ENCODE measurements around the gene NLGN4Y.

Gene NLGN4Y

GRCh38 chrY:14822201-14822600 lies 297.9 kb downstream of the NLGN4Y start:
- Histone ChIP-seq H3K4me2 (ENCODE audit: low read depth, low read length, poor library complexity, severe bottlenecking) (no peak overlapping the region), H3K9me2 (replicated peaks; ENCODE audit: insufficient read depth, low read length) (no peaks in the 10 kb centered on the region), H3K9ac (ENCODE audit: low read length) (no peak overlapping the region), H4K20me1 (ENCODE audit: low read depth, low read length) (no peaks in the 10 kb centered on the region), H3K36me3 (ENCODE audit: low read length) (no peaks in the 10 kb centered on the region), H3F3A (ENCODE audit: insufficient read depth) (no peaks in the 10 kb centered on the region), H3K4me3 (ENCODE audit: insufficient read depth, low read length, poor library complexity, severe bottlenecking) (no peak overlapping the region), H3K9me3 (ENCODE audit: insufficient read depth, low read length) (no peaks in the 10 kb centered on the region), H3K27me3 (ENCODE audit: low read length) (no peaks in the 10 kb centered on the region), H2AFZ (ENCODE audit: low read depth, low read length, severe bottlenecking) (no peak overlapping the region), H3K27ac (ENCODE audit: low read depth, low read length) (no peak overlapping the region), H3K79me2 (ENCODE audit: insufficient read depth, low read length) (no peaks in the 10 kb centered on the region)
- no peak for TF ChIP-seq EZH2phosphoT487 (conservative IDR thresholded peaks at IDR 0.05; ENCODE audit: low read length)
- no peak for TF ChIP-seq CTCF (IDR thresholded peaks at IDR 0.05; ENCODE audit: insufficient read depth, low read length, poor library complexity, severe bottlenecking)

DNA sequence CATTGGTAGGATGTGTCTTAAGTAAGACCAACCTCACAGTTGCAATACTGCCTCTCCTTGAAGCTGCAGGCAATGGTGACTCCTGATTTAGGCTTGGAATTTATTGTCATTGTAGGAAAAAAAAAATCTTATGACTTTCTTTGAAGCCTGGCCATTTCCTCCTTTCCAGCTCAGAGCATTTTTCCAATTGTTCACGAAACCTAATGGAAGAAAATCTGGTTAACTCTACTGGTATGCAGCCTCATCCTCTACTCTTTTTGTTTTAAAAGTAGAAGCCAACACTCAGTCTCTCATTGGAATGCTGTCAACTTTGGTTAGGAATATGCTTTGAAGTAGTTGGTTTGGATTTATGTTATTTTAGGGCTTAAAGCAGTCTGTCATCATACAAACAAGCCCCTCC lies 298.6 kb downstream of the NLGN4Y start:
- no peaks in the 10 kb centered on the region for H3K9me2 ChIP-seq (replicated peaks; ENCODE audit: insufficient read depth, low read length)
- H3K9ac ChIP-seq (ENCODE audit: low read length), result no peak overlapping the region
- no peaks in the 10 kb centered on the region for H3K36me3 ChIP-seq (ENCODE audit: low read length)
- H3K4me3 ChIP-seq (ENCODE audit: insufficient read depth, low read length, poor library complexity, severe bottlenecking), result no peak overlapping the region
- no peaks in the 10 kb centered on the region for H3K27me3 ChIP-seq (ENCODE audit: low read length)
- no peaks in the 10 kb centered on the region for H3F3A ChIP-seq (ENCODE audit: insufficient read depth)
- no peaks in the 10 kb centered on the region for H3K79me2 ChIP-seq (ENCODE audit: insufficient read depth, low read length)
- H2AFZ ChIP-seq (ENCODE audit: low read depth, low read length, severe bottlenecking), result no peak overlapping the region
- H3K4me2 ChIP-seq (ENCODE audit: low read depth, low read length, poor library complexity, severe bottlenecking), result no peak overlapping the region
- H4K20me1 ChIP-seq (ENCODE audit: low read depth, low read length), result no peaks in the 10 kb centered on the region
- no peak for TF ChIP-seq CTCF (IDR thresholded peaks at IDR 0.05; ENCODE audit: insufficient read depth, low read length, poor library complexity, severe bottlenecking)
- no peak for TF ChIP-seq EZH2phosphoT487 (conservative IDR thresholded peaks at IDR 0.05; ENCODE audit: low read length)
- H3K9me3 ChIP-seq (ENCODE audit: insufficient read depth, low read length), result no peaks in the 10 kb centered on the region
- no peak overlapping the region for H3K27ac ChIP-seq (ENCODE audit: low read depth, low read length)

DNA sequence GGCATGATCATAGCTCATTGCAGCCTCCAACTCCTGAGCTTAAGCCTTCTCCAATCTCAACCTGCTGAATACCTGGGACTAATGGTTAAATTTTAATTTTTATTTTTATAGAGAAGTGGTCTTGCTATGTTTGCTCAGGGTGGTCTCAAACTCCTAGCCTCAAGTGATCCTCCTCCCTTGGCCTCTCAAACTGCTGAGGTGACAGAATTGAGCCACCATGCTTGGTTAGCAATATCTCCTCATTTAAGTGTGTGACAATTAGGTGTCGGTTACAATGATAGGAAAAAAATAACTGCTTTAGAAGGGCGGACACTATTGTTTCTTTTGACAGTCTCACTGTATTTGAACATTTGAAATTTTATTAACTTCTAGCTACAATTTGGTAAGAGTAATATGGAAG lies 300.3 kb downstream of the NLGN4Y start:
- Histone ChIP-seq H2AFZ (ENCODE audit: low read depth, low read length, severe bottlenecking) (no peak overlapping the region), H3K9me2 (replicated peaks; ENCODE audit: insufficient read depth, low read length) (no peaks in the 10 kb centered on the region), H3F3A (ENCODE audit: insufficient read depth) (no peaks in the 10 kb centered on the region), H3K79me2 (ENCODE audit: insufficient read depth, low read length) (no peaks in the 10 kb centered on the region), H3K27me3 (ENCODE audit: low read length) (no peaks in the 10 kb centered on the region), H3K4me3 (ENCODE audit: insufficient read depth, low read length, poor library complexity, severe bottlenecking) (no peak overlapping the region), H3K9me3 (ENCODE audit: insufficient read depth, low read length) (no peaks in the 10 kb centered on the region), H3K27ac (ENCODE audit: low read depth, low read length) (no peak overlapping the region), H3K4me2 (ENCODE audit: low read depth, low read length, poor library complexity, severe bottlenecking) (no peak overlapping the region), H3K9ac (ENCODE audit: low read length) (no peak overlapping the region), H4K20me1 (ENCODE audit: low read depth, low read length) (no peaks in the 10 kb centered on the region), H3K36me3 (ENCODE audit: low read length) (no peaks in the 10 kb centered on the region)
- no peak for TF ChIP-seq CTCF (IDR thresholded peaks at IDR 0.05; ENCODE audit: insufficient read depth, low read length, poor library complexity, severe bottlenecking)
- no peak for TF ChIP-seq EZH2phosphoT487 (conservative IDR thresholded peaks at IDR 0.05; ENCODE audit: low read length)

DNA sequence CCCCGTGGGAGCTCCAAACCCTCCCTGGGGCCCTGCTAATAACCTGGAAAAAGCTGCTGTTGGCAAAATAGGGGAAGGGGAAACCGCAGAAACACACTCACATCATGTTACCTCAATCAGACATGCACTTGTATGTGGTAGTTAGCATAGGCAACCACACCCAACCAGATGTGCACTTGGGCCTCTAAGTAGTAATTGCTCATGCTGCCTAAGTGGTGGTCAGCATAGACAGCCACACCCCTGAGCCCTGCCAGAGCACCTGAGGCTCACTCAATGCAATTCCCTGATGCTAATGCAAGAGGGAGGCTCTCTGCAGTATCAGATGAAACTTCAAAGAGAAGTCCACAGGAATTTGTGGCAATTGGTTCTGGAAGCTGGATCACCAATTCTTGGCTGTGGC lies 301.4 kb downstream of the NLGN4Y start:
- Histone ChIP-seq H3K4me3 (ENCODE audit: insufficient read depth, low read length, poor library complexity, severe bottlenecking) (no peak overlapping the region), H3K9me2 (replicated peaks; ENCODE audit: insufficient read depth, low read length) (no peaks in the 10 kb centered on the region), H3K9me3 (ENCODE audit: insufficient read depth, low read length) (no peaks in the 10 kb centered on the region), H4K20me1 (ENCODE audit: low read depth, low read length) (no peaks in the 10 kb centered on the region), H3K4me2 (ENCODE audit: low read depth, low read length, poor library complexity, severe bottlenecking) (no peak overlapping the region), H3K27me3 (ENCODE audit: low read length) (no peaks in the 10 kb centered on the region), H3K79me2 (ENCODE audit: insufficient read depth, low read length) (no peaks in the 10 kb centered on the region), H2AFZ (ENCODE audit: low read depth, low read length, severe bottlenecking) (no peak overlapping the region), H3K27ac (ENCODE audit: low read depth, low read length) (no peak overlapping the region), H3F3A (ENCODE audit: insufficient read depth) (no peaks in the 10 kb centered on the region), H3K9ac (ENCODE audit: low read length) (no peak overlapping the region), H3K36me3 (ENCODE audit: low read length) (no peaks in the 10 kb centered on the region)
- TF ChIP-seq CTCF (IDR thresholded peaks at IDR 0.05; ENCODE audit: insufficient read depth, low read length, poor library complexity, severe bottlenecking) (no peak), EZH2phosphoT487 (conservative IDR thresholded peaks at IDR 0.05; ENCODE audit: low read length) (no peak)
